Cardiac muscle cell (in vitro differentiated cells and primary cell): ENCODE data around the gene SLC7A9. TPM values are rescaled to one million over a fixed set of nuclear protein-coding genes. Genes with fewer than 3 reads are reported as not detected.

Experiments
- DNase-seq, 2 donors: peaks; one replicate each; pipeline versions ENCODE4 v3.0.0 to v3.0.0-alpha.2; 2010 to 2017; ENCODE audit warnings: low read depth in 1 of 2, low spot score in 1 of 2
- H3K27ac ChIP-seq: fragments of 200-600 bp; sonication (generic); 2 replicates; pipeline ENCODE4 v1.5.1; 2016
- H3K27me3 ChIP-seq: fragments of 200-600 bp; sonication (generic); 2 replicates; pipeline ENCODE4 v1.6.0; 2016; ENCODE audit warnings: control low read depth
- H3K36me3 ChIP-seq: fragments of 200-600 bp; sonication (generic); 2 replicates; pipeline ENCODE4 v1.5.1; 2016; ENCODE audit warnings: control low read depth
- H3K4me1 ChIP-seq: fragments of 200-600 bp; sonication (generic); 2 replicates; pipeline ENCODE4 v1.8.1; 2017; ENCODE audit warnings: low read depth, mild to moderate bottlenecking, mixed run types
- H3K4me3 ChIP-seq: fragments of 200-600 bp; sonication (generic); 2 replicates; pipeline ENCODE4 v1.5.1; 2016; ENCODE audit warnings: mild to moderate bottlenecking
- H3K9me3 ChIP-seq: fragments of 200-600 bp; sonication (generic); 2 replicates; pipeline ENCODE4 v1.5.1; 2017; ENCODE audit warnings: low read depth, mild to moderate bottlenecking, control low read depth
- polyA plus RNA-seq: library from polyadenylated mRNA; unstranded; fragments of >200 nt; fragmentation: Nextera tagmentation; extraction: Ambion mirVana; gene quantifications from 2 replicates; pipeline ENCODE4 v1.2.1, GENCODE V29; 2016
- total RNA-seq: library from RNA; depleted of rRNA; stranded (reverse); fragments of >200 nt; gene quantifications from 2 replicates; pipeline ENCODE4 v1.2.3, GENCODE V29; 2016
- TF ChIP-seq, protein P1 (sequence below): IDR thresholded peaks from 2 replicates; pipeline ENCODE4 v1.5.1; 2012; ENCODE audit warnings: low read depth, mild to moderate bottlenecking, low read length

SLC7A9 gene
- total and polyA plus RNA-seq, 2 experiments from 2014 or later, result 0.67 to 0.71 TPM

DNA sequence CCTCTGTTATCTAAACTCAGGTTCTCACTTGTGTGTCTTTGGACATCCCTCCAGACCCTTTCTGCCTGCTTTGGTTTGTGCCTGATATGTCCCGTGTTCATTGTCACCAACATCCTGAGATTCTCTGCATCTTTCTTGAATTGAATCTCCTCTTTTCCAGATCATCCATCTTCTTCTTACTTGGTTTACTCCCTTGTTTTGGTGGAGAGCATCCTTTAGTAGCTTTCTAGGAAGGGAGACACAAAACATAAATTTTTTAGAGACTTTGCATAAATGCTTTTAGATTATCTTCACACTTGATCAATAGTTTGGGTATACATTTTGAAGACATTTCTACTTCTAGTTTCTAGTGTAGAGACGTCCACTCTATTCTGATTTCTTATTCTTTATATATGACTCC is 88.3 kb downstream of the SLC7A9 start:
- no peaks in the 10 kb centered on the region for H3K4me1 ChIP-seq

More for the DNA sequence above, 88.3 kb downstream of the SLC7A9 start:
- no peaks in the 10 kb centered on the region for H3K36me3 ChIP-seq
- H3K27ac ChIP-seq, result no peak overlapping the region
- H3K27me3 ChIP-seq, result no peaks in the 10 kb centered on the region
- DNase-seq, result no peak
- no peaks in the 10 kb centered on the region for H3K9me3 ChIP-seq
- TF ChIP-seq, protein P1, sequence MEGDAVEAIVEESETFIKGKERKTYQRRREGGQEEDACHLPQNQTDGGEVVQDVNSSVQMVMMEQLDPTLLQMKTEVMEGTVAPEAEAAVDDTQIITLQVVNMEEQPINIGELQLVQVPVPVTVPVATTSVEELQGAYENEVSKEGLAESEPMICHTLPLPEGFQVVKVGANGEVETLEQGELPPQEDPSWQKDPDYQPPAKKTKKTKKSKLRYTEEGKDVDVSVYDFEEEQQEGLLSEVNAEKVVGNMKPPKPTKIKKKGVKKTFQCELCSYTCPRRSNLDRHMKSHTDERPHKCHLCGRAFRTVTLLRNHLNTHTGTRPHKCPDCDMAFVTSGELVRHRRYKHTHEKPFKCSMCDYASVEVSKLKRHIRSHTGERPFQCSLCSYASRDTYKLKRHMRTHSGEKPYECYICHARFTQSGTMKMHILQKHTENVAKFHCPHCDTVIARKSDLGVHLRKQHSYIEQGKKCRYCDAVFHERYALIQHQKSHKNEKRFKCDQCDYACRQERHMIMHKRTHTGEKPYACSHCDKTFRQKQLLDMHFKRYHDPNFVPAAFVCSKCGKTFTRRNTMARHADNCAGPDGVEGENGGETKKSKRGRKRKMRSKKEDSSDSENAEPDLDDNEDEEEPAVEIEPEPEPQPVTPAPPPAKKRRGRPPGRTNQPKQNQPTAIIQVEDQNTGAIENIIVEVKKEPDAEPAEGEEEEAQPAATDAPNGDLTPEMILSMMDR, result no peak
- H3K4me3 ChIP-seq, result no peak overlapping the region

Other genes with a start within 250 kb of the SLC7A9 start
- 9.7 and 10.5 TPM in 2 replicates for gene ANKRD27, start 194.6 kb downstream of the SLC7A9 start, total RNA-seq
- gene ANKRD27, start 194.6 kb downstream of the SLC7A9 start, polyA plus RNA-seq, result 6.3 and 13.7 TPM in 2 replicates
- 0.85 and 1.0 TPM in 2 replicates for gene RGS9BP, start 193.9 kb downstream of the SLC7A9 start, total RNA-seq
- gene RGS9BP, start 193.9 kb downstream of the SLC7A9 start, polyA plus RNA-seq, result 1.1 TPM in 1 of 2 replicates, not detected in the other
- gene NUDT19, start 177.9 kb downstream of the SLC7A9 start, total RNA-seq, result 5.1 and 5.5 TPM in 2 replicates
- 2.1 and 3.3 TPM in 2 replicates for gene NUDT19, start 177.9 kb downstream of the SLC7A9 start, polyA plus RNA-seq
- gene TDRD12, start 150.0 kb downstream of the SLC7A9 start, total RNA-seq, result 0.03 TPM in 1 of 2 replicates, not detected in the other
- gene TDRD12, start 150.0 kb downstream of the SLC7A9 start, polyA plus RNA-seq, result 0.10 TPM in 1 of 2 replicates, not detected in the other
- gene CEP89, start 102.2 kb upstream of the SLC7A9 start, total RNA-seq, result 13.8 and 20.0 TPM in 2 replicates
- gene CEP89, start 102.2 kb upstream of the SLC7A9 start, polyA plus RNA-seq, result 19.4 and 28.9 TPM in 2 replicates
- 2.2 and 2.4 TPM in 2 replicates for gene FAAP24, start 102.5 kb upstream of the SLC7A9 start, total RNA-seq
- gene FAAP24, start 102.5 kb upstream of the SLC7A9 start, polyA plus RNA-seq, result 3.1 and 3.3 TPM in 2 replicates
- gene RHPN2, start 195.1 kb upstream of the SLC7A9 start, total RNA-seq, result 21.7 and 26.6 TPM in 2 replicates
- gene RHPN2, start 195.1 kb upstream of the SLC7A9 start, polyA plus RNA-seq, result 11.7 and 12.5 TPM in 2 replicates
- 4.1 and 5.7 TPM in 2 replicates for gene GPATCH1, start 211.4 kb upstream of the SLC7A9 start, total RNA-seq
- gene GPATCH1, start 211.4 kb upstream of the SLC7A9 start, polyA plus RNA-seq, result 6.4 and 9.4 TPM in 2 replicates